Type B pancreatic cell (in vitro differentiated cells): ENCODE results near the gene TAF11L4. TPM values are rescaled to one million over a fixed set of nuclear protein-coding genes. Genes with fewer than 3 reads are reported as not detected.
"Not testable (repeated sequence)": the region's sequence is repeated elsewhere in the genome, so short reads cannot be mapped to it uniquely, and the experiment has no call there.

ENCODE experiments used
- DNase-seq: peaks from one replicate; pipeline ENCODE4 v3.0.0; 2021; ENCODE audit warnings: mixed read lengths; ENCODE audit not compliant: unreplicated experiment; ENCODE audit errors: extremely low spot score
- H3K27ac Mint-ChIP-seq: 2 replicates; pipeline ENCODE4 v1.8.0; 2021; ENCODE audit warnings: mild to moderate bottlenecking, mixed read lengths
- H3K27me3 Mint-ChIP-seq: 2 replicates; pipeline ENCODE4 v1.8.0; 2021; ENCODE audit warnings: mixed read lengths
- H3K36me3 Mint-ChIP-seq: 2 replicates; pipeline ENCODE4 v1.8.0; 2021; ENCODE audit warnings: mixed read lengths
- H3K4me1 Mint-ChIP-seq: one replicate; pipeline ENCODE4 v1.8.0; 2021; ENCODE audit warnings: mixed read lengths; ENCODE audit not compliant: unreplicated experiment
- H3K4me3 Mint-ChIP-seq: 2 replicates; pipeline ENCODE4 v1.8.0; 2021; ENCODE audit warnings: mild to moderate bottlenecking, mixed read lengths
- H3K9me3 Mint-ChIP-seq: 2 replicates; pipeline ENCODE4 v1.8.0; 2021; ENCODE audit warnings: mixed read lengths
- total RNA-seq: library from RNA; stranded (reverse); gene quantifications from 2 replicates; pipeline ENCODE4 v1.2.1, GENCODE V29; 2021; ENCODE audit warnings: low replicate concordance

TAF11L4 gene
- total RNA-seq, 1 donor from 2014 or later: not detected

DNA sequence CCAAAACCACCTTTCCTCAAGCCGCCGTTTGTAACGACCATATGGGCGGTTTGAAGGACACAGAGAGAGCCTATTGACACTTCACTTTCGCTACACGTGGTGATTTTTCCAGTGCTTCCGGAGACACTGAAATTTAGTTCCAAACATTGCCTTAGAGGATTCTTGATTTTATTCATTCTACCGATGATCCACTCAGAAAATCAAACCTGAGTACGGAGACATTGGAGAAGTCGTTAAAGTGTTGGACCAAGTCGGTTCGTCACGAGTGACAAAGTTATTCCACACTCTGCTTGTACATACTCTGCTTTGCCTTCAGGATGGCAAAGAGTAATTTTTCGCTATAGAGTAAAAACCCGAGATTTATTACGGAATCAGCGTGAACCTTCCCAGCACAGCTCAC is 4.9 kb downstream of the TAF11L4 start:
- H3K4me1 Mint-ChIP-seq, H3K36me3 Mint-ChIP-seq, H3K27ac Mint-ChIP-seq, H3K4me3 Mint-ChIP-seq, H3K27me3 Mint-ChIP-seq, H3K9me3 Mint-ChIP-seq: not testable (repeated sequence)
- DNase-seq: peak; percentile 90

GRCh38 chr5:17528369-17528768 is 6.8 kb downstream of the TAF11L4 start, which contains the start of gene TAF11L6:
Gene TAF11L6 (plus strand): TSS chr5:17528669.
- H3K4me1 Mint-ChIP-seq, DNase-seq, H3K4me3 Mint-ChIP-seq, H3K9me3 Mint-ChIP-seq, H3K36me3 Mint-ChIP-seq, H3K27ac Mint-ChIP-seq, H3K27me3 Mint-ChIP-seq: not testable (repeated sequence)

Other genes with a start within 250 kb of the TAF11L4 start
- gene TAF11L2, start 23.6 kb upstream of the TAF11L4 start, total RNA-seq: not detected in 2 replicates
- gene TAF11L3, start 3.4 kb upstream of the TAF11L4 start, total RNA-seq: not detected in 2 replicates
- not detected in 2 replicates for gene TAF11L5, start 3.4 kb downstream of the TAF11L4 start, total RNA-seq
- gene TAF11L6, start 6.9 kb downstream of the TAF11L4 start, total RNA-seq: not detected in 2 replicates
- not detected in 2 replicates for gene TAF11L7, start 64.0 kb downstream of the TAF11L4 start, total RNA-seq
- gene TAF11L8, start 69.2 kb downstream of the TAF11L4 start, total RNA-seq: not detected in 2 replicates
- not detected in 2 replicates for gene TAF11L9, start 72.6 kb downstream of the TAF11L4 start, total RNA-seq
- not detected in 2 replicates for gene TAF11L10, start 76.0 kb downstream of the TAF11L4 start, total RNA-seq
- gene TAF11L11, start 82.4 kb downstream of the TAF11L4 start, total RNA-seq: not detected in 2 replicates
- not detected in 2 replicates for gene TAF11L12, start 88.6 kb downstream of the TAF11L4 start, total RNA-seq
- gene TAF11L13, start 110.3 kb downstream of the TAF11L4 start, total RNA-seq: not detected in 2 replicates
- not detected in 2 replicates for gene TAF11L14, start 112.7 kb downstream of the TAF11L4 start, total RNA-seq